Endothelial cell of umbilical vein (primary cell): ENCODE data around the gene MLF2.

Experiments
- POLR2AphosphoS5 ChIP-seq: IDR thresholded peaks from 2 replicates; pipeline ENCODE4 v1.6.1; 2012; ENCODE audit warnings: low read depth, mild to moderate bottlenecking, control low read depth, low read length, moderate library complexity; ENCODE audit not compliant: insufficient read depth
- TF ChIP-seq, protein P1 (sequence below), 2 donors: IDR thresholded peaks; 1 replicate in 1 of 2; 2 replicates in 1 of 2; pipeline ENCODE4 v1.5.1; 2011; ENCODE audit warnings: low read length in 2 of 2, mild to moderate bottlenecking in 2 of 2, moderate library complexity in 2 of 2, control low read depth in 1 of 2, inconsistent platforms in 1 of 2, low read depth in 1 of 2; ENCODE audit not compliant: insufficient read depth in 1 of 2; ENCODE audit errors: extremely low read depth in 1 of 2

DNA sequence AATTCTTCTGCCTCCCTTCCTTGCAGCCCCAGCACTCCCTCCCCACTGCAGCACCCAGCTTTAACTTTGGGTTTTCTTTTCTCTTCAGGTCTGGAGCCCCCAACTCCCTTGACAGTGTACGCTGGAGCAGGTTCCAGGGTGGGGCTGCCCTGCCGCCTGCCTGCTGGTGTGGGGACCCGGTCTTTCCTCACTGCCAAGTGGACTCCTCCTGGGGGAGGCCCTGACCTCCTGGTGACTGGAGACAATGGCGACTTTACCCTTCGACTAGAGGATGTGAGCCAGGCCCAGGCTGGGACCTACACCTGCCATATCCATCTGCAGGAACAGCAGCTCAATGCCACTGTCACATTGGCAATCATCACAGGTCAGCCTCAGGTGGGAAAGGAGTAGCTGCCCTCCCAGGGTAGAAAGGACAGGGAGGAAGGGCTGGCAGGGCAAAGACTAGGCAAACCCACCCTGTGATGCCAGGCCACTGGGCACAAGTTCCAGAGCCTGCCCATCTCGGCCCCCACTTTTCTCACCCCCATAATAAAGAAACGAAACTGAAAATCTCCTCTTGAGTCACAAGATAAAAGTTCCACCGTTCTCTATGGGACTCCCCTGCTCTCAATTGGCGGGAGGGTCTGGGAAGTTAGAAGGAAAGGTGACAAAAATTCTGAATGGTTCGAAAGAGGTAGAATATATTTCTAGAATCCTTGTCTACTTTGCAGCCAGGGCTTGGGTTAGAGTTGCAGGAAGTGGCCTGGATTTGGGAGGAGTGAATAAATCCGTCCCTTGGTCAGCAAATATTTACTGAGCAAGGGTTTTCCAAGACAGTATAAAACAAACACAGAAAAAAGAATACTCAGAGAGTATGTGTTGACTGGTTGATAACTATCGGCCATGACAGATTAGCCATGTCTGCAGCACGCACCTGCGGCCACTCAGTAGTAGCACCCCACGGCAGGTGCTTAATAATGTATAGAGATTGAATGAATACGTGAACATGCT lies 22.5 kb upstream of the MLF2 start:
- TF ChIP-seq, protein P1, sequence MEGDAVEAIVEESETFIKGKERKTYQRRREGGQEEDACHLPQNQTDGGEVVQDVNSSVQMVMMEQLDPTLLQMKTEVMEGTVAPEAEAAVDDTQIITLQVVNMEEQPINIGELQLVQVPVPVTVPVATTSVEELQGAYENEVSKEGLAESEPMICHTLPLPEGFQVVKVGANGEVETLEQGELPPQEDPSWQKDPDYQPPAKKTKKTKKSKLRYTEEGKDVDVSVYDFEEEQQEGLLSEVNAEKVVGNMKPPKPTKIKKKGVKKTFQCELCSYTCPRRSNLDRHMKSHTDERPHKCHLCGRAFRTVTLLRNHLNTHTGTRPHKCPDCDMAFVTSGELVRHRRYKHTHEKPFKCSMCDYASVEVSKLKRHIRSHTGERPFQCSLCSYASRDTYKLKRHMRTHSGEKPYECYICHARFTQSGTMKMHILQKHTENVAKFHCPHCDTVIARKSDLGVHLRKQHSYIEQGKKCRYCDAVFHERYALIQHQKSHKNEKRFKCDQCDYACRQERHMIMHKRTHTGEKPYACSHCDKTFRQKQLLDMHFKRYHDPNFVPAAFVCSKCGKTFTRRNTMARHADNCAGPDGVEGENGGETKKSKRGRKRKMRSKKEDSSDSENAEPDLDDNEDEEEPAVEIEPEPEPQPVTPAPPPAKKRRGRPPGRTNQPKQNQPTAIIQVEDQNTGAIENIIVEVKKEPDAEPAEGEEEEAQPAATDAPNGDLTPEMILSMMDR (IDR thresholded peaks at IDR 0.05; ENCODE audit: extremely low read depth in 1 of 2, insufficient read depth in 1 of 2, low read depth in 1 of 2, low read length in 2 of 2), result no peak
- no peak for TF ChIP-seq POLR2AphosphoS5
